Measurements from ENCODE around the gene FAM222B. TPM values are rescaled to one million over a fixed set of nuclear protein-coding genes. Genes with fewer than 3 reads are reported as not detected.

FAM222B gene
- total and polyA plus RNA-seq, 2 donors, result 2.5 to 9.5 TPM

- H3K36me3 ChIP-seq (ENCODE audit: control insufficient read depth in 2 of 2, insufficient read depth in 2 of 2, low read length in 1 of 2), result peaks cover 0 to 6% of the 10 kb centered on the region in 2 donors
- H3K27ac ChIP-seq (ENCODE audit: low read depth in 1 of 2, low read length in 1 of 2), result no peak overlapping the region
- H3K9me3 ChIP-seq (ENCODE audit: control insufficient read depth in 2 of 2, insufficient read depth in 1 of 2, low read length in 1 of 2), result no peaks in the 10 kb centered on the region
- no peak for DNase-seq (ENCODE audit: low read depth in 6 of 9, low spot score in 9 of 9)
- peaks cover 0 to 2% of the 10 kb centered on the region in 2 donors for H3K4me1 ChIP-seq (ENCODE audit: control insufficient read depth in 2 of 2, insufficient read depth in 2 of 2, low read length in 2 of 2)
- WGBS, result 78% methylated on average over 1 of the region's 1 CpG
- H3K4me3 ChIP-seq (ENCODE audit: low read length in 2 of 2), result no peak overlapping the region
- H3K27me3 ChIP-seq (ENCODE audit: control insufficient read depth in 2 of 2, insufficient read depth in 1 of 2, low read length in 1 of 2), result no peaks in the 10 kb centered on the region
These were observed 65.4 kb downstream of the FAM222B start for GRCh38 chr17:28777178-28777577.

GRCh38 chr17:28774206-28774605 is 68.4 kb downstream of the FAM222B start:
- 98% methylated on average over 3 of the region's 3 CpGs for WGBS
- no peak for DNase-seq (ENCODE audit: low read depth in 6 of 9, low spot score in 9 of 9)
- Histone ChIP-seq H3K27me3 (ENCODE audit: control insufficient read depth in 2 of 2, insufficient read depth in 1 of 2, low read length in 1 of 2) (no peaks in the 10 kb centered on the region), H3K4me3 (ENCODE audit: low read length in 2 of 2) (no peak overlapping the region), H3K36me3 (ENCODE audit: control insufficient read depth in 2 of 2, insufficient read depth in 2 of 2, low read length in 1 of 2) (peaks cover 0 to 4% of the 10 kb centered on the region in 2 donors), H3K9me3 (ENCODE audit: control insufficient read depth in 2 of 2, insufficient read depth in 1 of 2, low read length in 1 of 2) (no peaks in the 10 kb centered on the region), H3K4me1 (ENCODE audit: control insufficient read depth in 2 of 2, insufficient read depth in 2 of 2, low read length in 2 of 2) (peaks cover 0 to 2% of the 10 kb centered on the region in 2 donors), H3K27ac (ENCODE audit: low read depth in 1 of 2, low read length in 1 of 2) (no peak overlapping the region)

GRCh38 chr17:28773736-28774135 is 68.9 kb downstream of the FAM222B start:
- H3K9me3 ChIP-seq (ENCODE audit: control insufficient read depth in 2 of 2, insufficient read depth in 1 of 2, low read length in 1 of 2), result no peaks in the 10 kb centered on the region
- peaks cover 0 to 4% of the 10 kb centered on the region in 2 donors for H3K36me3 ChIP-seq (ENCODE audit: control insufficient read depth in 2 of 2, insufficient read depth in 2 of 2, low read length in 1 of 2)
- WGBS, result 97% methylated on average over 6 of the region's 6 CpGs
- no peaks in the 10 kb centered on the region for H3K27me3 ChIP-seq (ENCODE audit: control insufficient read depth in 2 of 2, insufficient read depth in 1 of 2, low read length in 1 of 2)
- H3K4me1 ChIP-seq (ENCODE audit: control insufficient read depth in 2 of 2, insufficient read depth in 2 of 2, low read length in 2 of 2), result peaks cover 0 to 2% of the 10 kb centered on the region in 2 donors
- no peak overlapping the region for H3K4me3 ChIP-seq (ENCODE audit: low read length in 2 of 2)
- DNase-seq (ENCODE audit: low read depth in 6 of 9, low spot score in 9 of 9), result no peak
- no peak overlapping the region for H3K27ac ChIP-seq (ENCODE audit: low read depth in 1 of 2, low read length in 1 of 2)

- 98% methylated on average over 4 of the region's 4 CpGs for WGBS
- no peaks in the 10 kb centered on the region for H3K9me3 ChIP-seq (ENCODE audit: control insufficient read depth in 2 of 2, insufficient read depth in 1 of 2, low read length in 1 of 2)
- no peak for DNase-seq (ENCODE audit: low read depth in 6 of 9, low spot score in 9 of 9)
- H3K4me1 ChIP-seq (ENCODE audit: control insufficient read depth in 2 of 2, insufficient read depth in 2 of 2, low read length in 2 of 2), result no peaks in the 10 kb centered on the region
- H3K27me3 ChIP-seq (ENCODE audit: control insufficient read depth in 2 of 2, insufficient read depth in 1 of 2, low read length in 1 of 2), result no peaks in the 10 kb centered on the region
- H3K4me3 ChIP-seq (ENCODE audit: low read length in 2 of 2), result no peak overlapping the region
- H3K27ac ChIP-seq (ENCODE audit: low read depth in 1 of 2, low read length in 1 of 2), result no peak overlapping the region
- H3K36me3 ChIP-seq (ENCODE audit: control insufficient read depth in 2 of 2, insufficient read depth in 2 of 2, low read length in 1 of 2), result peaks cover 12 to 38% of the 10 kb centered on the region in 2 donors
These were observed 77.6 kb downstream of the FAM222B start for GRCh38 chr17:28765038-28765437.

GRCh38 chr17:28763804-28764266 is 78.8 kb downstream of the FAM222B start:
- Histone ChIP-seq H3K36me3 (ENCODE audit: control insufficient read depth in 2 of 2, insufficient read depth in 2 of 2, low read length in 1 of 2) (peaks cover 23 to 50% of the 10 kb centered on the region in 2 donors), H3K4me1 (ENCODE audit: control insufficient read depth in 2 of 2, insufficient read depth in 2 of 2, low read length in 2 of 2) (no peaks in the 10 kb centered on the region), H3K9me3 (ENCODE audit: control insufficient read depth in 2 of 2, insufficient read depth in 1 of 2, low read length in 1 of 2) (no peaks in the 10 kb centered on the region), H3K27ac (ENCODE audit: low read depth in 1 of 2, low read length in 1 of 2) (no peak overlapping the region), H3K27me3 (ENCODE audit: control insufficient read depth in 2 of 2, insufficient read depth in 1 of 2, low read length in 1 of 2) (no peaks in the 10 kb centered on the region), H3K4me3 (ENCODE audit: low read length in 2 of 2) (no peak overlapping the region)
- DNase-seq (ENCODE audit: low read depth in 6 of 9, low spot score in 9 of 9), result peak in 5 of 9 donors; percentile 57 to 81 (median 74)
- 85% methylated on average over 5 of the region's 5 CpGs for WGBS

GRCh38 chr17:28763137-28763799 is 79.3 kb downstream of the FAM222B start:
- H3K36me3 ChIP-seq (ENCODE audit: control insufficient read depth in 2 of 2, insufficient read depth in 2 of 2, low read length in 1 of 2), result peaks cover 29 to 56% of the 10 kb centered on the region in 2 donors
- H3K27me3 ChIP-seq (ENCODE audit: control insufficient read depth in 2 of 2, insufficient read depth in 1 of 2, low read length in 1 of 2), result no peaks in the 10 kb centered on the region
- H3K9me3 ChIP-seq (ENCODE audit: control insufficient read depth in 2 of 2, insufficient read depth in 1 of 2, low read length in 1 of 2), result no peaks in the 10 kb centered on the region
- H3K4me3 ChIP-seq (ENCODE audit: low read length in 2 of 2), result no peak overlapping the region
- WGBS, result 100% methylated on average over 1 of the region's 1 CpG
- H3K27ac ChIP-seq (ENCODE audit: low read depth in 1 of 2, low read length in 1 of 2), result no peak overlapping the region
- no peak for DNase-seq (ENCODE audit: low read depth in 6 of 9, low spot score in 9 of 9)
- no peaks in the 10 kb centered on the region for H3K4me1 ChIP-seq (ENCODE audit: control insufficient read depth in 2 of 2, insufficient read depth in 2 of 2, low read length in 2 of 2)

GRCh38 chr17:28760601-28761562 is 81.7 kb downstream of the FAM222B start:
- H3K27ac ChIP-seq (ENCODE audit: low read depth in 1 of 2, low read length in 1 of 2), result no peak overlapping the region
- 63% methylated on average over 9 of the region's 9 CpGs for WGBS
- no peaks in the 10 kb centered on the region for H3K27me3 ChIP-seq (ENCODE audit: control insufficient read depth in 2 of 2, insufficient read depth in 1 of 2, low read length in 1 of 2)
- no peak for DNase-seq (ENCODE audit: low read depth in 6 of 9, low spot score in 9 of 9)
- peaks cover 33 to 57% of the 10 kb centered on the region in 2 donors for H3K36me3 ChIP-seq (ENCODE audit: control insufficient read depth in 2 of 2, insufficient read depth in 2 of 2, low read length in 1 of 2)
- no peaks in the 10 kb centered on the region for H3K9me3 ChIP-seq (ENCODE audit: control insufficient read depth in 2 of 2, insufficient read depth in 1 of 2, low read length in 1 of 2)
- H3K4me1 ChIP-seq (ENCODE audit: control insufficient read depth in 2 of 2, insufficient read depth in 2 of 2, low read length in 2 of 2), result no peaks in the 10 kb centered on the region
- no peak overlapping the region for H3K4me3 ChIP-seq (ENCODE audit: low read length in 2 of 2)

GRCh38 chr17:28759256-28759865 is 83.2 kb downstream of the FAM222B start:
- no peaks in the 10 kb centered on the region for H3K4me1 ChIP-seq (ENCODE audit: control insufficient read depth in 2 of 2, insufficient read depth in 2 of 2, low read length in 2 of 2)
- no peaks in the 10 kb centered on the region for H3K9me3 ChIP-seq (ENCODE audit: control insufficient read depth in 2 of 2, insufficient read depth in 1 of 2, low read length in 1 of 2)
- DNase-seq (ENCODE audit: low read depth in 6 of 9, low spot score in 9 of 9), result no peak
- H3K27ac ChIP-seq (ENCODE audit: low read depth in 1 of 2, low read length in 1 of 2), result no peak overlapping the region
- H3K36me3 ChIP-seq (ENCODE audit: control insufficient read depth in 2 of 2, insufficient read depth in 2 of 2, low read length in 1 of 2), result peaks cover 28 to 48% of the 10 kb centered on the region in 2 donors
- no peak overlapping the region for H3K4me3 ChIP-seq (ENCODE audit: low read length in 2 of 2)
- no peaks in the 10 kb centered on the region for H3K27me3 ChIP-seq (ENCODE audit: control insufficient read depth in 2 of 2, insufficient read depth in 1 of 2, low read length in 1 of 2)
- WGBS, result 98% methylated on average over 18 of the region's 18 CpGs
